ENCODE data around the gene STX8. TPM values are rescaled to one million over a fixed set of nuclear protein-coding genes. Genes with fewer than 3 reads are reported as not detected.

STX8 gene
- total RNA-seq, 4 donors from 2014 or later: 69.7 to 129 (median 89.6) TPM

DNA sequence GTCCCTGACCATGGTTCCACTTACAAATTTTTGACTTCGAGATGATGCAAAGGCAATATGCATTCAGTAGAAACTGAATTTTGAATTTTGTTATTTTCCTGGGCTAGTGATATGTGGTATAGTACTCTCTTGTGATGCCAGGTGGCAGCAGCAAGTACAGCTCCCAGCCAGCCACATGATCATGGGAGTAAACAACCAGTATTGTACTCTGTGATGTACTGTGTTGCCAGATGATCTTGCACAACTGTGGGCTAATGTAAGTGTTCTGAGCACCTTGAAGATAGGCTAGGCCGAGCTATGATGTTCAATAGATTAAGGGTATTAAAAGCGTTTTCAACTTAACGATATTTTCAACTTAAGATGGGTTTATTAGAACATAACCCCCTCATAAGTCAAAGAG lies 250.8 kb downstream of the STX8 start:
- TF ChIP-seq, protein P1, sequence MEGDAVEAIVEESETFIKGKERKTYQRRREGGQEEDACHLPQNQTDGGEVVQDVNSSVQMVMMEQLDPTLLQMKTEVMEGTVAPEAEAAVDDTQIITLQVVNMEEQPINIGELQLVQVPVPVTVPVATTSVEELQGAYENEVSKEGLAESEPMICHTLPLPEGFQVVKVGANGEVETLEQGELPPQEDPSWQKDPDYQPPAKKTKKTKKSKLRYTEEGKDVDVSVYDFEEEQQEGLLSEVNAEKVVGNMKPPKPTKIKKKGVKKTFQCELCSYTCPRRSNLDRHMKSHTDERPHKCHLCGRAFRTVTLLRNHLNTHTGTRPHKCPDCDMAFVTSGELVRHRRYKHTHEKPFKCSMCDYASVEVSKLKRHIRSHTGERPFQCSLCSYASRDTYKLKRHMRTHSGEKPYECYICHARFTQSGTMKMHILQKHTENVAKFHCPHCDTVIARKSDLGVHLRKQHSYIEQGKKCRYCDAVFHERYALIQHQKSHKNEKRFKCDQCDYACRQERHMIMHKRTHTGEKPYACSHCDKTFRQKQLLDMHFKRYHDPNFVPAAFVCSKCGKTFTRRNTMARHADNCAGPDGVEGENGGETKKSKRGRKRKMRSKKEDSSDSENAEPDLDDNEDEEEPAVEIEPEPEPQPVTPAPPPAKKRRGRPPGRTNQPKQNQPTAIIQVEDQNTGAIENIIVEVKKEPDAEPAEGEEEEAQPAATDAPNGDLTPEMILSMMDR (IDR thresholded peaks at IDR 0.05; ENCODE audit: low read depth): no peak

DNA sequence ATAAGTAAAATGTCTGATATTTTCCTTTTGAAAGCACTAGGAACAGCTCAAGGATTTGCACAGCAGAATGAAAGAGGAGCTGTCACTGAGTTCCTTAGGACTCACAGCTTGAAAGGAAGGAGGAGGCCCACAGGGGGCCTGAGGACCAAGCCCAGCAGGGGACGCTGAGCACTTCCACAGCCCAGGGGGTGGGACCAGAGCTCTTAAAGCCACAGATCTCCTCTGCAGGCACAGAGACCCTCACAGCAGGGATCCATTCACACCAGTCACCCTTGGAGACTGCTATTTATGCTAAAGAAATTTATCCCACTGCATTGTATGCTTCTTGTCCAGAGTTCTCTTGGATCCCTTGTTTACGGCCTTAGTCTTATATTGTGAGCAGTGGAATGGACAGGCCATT lies 253.3 kb downstream of the STX8 start:
- TF ChIP-seq, protein P1 (IDR thresholded peaks at IDR 0.05; ENCODE audit: low read depth): no peak

DNA sequence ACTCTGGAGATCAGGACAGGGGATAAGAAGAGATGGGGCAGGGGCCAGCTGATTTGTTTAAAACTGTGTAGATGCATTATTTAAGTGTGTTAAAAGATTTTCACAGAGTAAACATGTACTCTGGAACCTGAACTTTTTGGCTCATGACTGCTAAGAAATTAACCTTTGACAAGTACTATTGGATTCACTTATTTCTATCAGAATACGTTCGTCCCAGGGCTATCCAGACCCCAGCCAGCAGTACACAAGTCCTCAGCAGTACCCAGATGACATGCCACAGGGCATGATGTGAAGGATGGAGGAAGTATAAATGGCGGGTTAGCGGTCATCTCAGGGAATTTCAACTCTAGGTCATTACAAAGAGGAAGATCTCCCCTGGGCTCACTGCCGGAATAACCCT lies 253.7 kb downstream of the STX8 start:
- TF ChIP-seq, protein P1 (IDR thresholded peaks at IDR 0.05; ENCODE audit: low read depth): no peak

DNA sequence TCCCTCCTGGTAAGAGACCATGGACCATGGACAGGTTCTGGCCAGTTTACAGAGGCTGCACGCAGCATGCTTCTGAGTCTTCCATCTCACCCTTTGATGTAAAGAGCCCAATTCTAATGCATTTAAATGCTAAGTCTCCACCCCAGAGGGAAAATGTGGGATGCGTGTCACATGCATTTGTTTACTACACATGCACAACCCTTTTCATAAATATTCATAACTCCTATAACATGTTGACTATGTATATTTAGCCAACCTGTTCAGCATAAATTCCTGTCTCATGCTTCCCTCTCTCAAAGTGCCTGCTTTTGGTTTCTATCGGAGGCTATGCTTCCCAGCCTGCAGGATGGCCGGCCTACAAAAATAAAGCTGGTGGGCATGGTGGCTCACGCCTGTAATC lies 260.3 kb downstream of the STX8 start:
- TF ChIP-seq, protein P1 (IDR thresholded peaks at IDR 0.05; ENCODE audit: low read depth): no peak

DNA sequence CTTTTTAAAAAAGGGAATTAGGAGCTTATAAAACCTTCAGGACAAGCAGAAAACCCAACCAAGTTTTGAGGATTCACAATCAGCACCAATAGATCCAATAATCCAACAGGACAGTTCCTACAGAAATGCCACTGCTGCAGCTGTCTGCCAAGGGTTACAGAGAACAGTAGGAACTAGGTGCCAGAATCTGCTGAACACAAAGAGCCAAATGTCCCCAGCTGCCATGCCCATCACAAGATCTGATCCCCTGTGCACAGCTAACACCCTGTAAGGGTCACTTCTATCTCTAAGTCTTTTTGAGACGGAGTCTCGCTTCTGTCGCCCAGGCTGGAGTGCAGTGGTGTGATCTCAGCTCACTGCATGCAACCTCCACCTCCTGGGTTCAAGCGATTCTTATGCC lies 262.3 kb downstream of the STX8 start:
- TF ChIP-seq, protein P1 (IDR thresholded peaks at IDR 0.05; ENCODE audit: low read depth): no peak

DNA sequence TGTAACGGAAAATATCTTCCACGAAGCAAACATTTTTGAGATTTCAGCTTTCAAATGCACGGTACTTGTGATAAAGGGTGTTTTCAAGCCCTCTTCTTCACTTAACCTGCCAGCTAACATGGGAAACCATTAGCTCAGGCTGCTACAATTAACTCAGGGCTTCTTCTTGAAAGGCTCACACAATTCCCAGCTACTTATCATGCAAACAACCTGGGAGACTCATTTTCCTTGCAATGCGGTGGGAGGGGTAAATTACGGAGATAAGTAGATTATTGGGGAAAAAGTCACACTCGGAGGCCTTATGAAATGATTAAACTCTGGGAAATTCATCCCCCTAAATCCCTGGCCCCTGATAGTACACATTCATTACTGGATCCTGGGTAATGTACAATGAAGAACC lies 266.4 kb downstream of the STX8 start:
- TF ChIP-seq, protein P1 (IDR thresholded peaks at IDR 0.05; ENCODE audit: low read depth): no peak

DNA sequence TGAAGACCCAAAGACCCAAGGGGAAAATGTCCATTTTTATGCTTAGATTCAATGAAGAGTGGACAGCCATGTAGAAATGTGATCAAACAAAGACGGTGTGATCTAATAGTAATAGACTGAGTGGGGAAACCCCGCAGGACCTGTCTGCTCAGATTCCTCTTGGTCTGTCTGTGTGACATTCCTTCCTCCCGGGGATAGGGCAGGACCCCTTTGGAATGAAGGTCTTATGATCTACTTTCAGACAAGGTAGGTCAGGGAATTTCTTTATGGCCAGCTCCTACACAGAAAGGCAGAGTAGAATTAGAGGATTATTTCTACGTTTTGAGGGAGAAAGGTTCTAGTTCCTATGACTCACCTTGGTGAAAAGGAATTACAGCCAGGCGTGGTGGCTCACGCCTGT lies 267.6 kb downstream of the STX8 start:
- TF ChIP-seq, protein P1 (IDR thresholded peaks at IDR 0.05; ENCODE audit: low read depth): no peak

Measured in subcutaneous adipose tissue (tissue), 4 donors.